HUES64 (cell line): ENCODE results near the gene LKAAEAR1. TPM values are rescaled to one million over a fixed set of nuclear protein-coding genes. Genes with fewer than 3 reads are reported as not detected.
"Not testable (repeated sequence)": the region's sequence is repeated elsewhere in the genome, so short reads cannot be mapped to it uniquely, and the experiment has no call there.

Experiments
- H3K27ac ChIP-seq: 2 replicates; pipeline ENCODE4 v1.7.0; 2013; ENCODE audit warnings: low read depth, low read length, inconsistent platforms
- H3K27me3 ChIP-seq: 2 replicates; pipeline ENCODE4 v1.6.1; 2013; ENCODE audit warnings: mild to moderate bottlenecking, low read length; ENCODE audit not compliant: insufficient read depth
- H3K36me3 ChIP-seq: 2 replicates; pipeline ENCODE4 v1.6.1; 2013; ENCODE audit warnings: mild to moderate bottlenecking, low read length; ENCODE audit not compliant: insufficient read depth
- H3K4me1 ChIP-seq: 2 replicates; pipeline ENCODE4 v1.6.1; 2013; ENCODE audit warnings: mild to moderate bottlenecking, low read length, moderate library complexity; ENCODE audit not compliant: insufficient read depth
- H3K4me3 ChIP-seq: 2 replicates; pipeline ENCODE4 v1.5.1; 2013; ENCODE audit warnings: mild to moderate bottlenecking, low read length, moderate library complexity
- H3K9ac ChIP-seq: 2 replicates; pipeline ENCODE4 v1.6.1; 2013; ENCODE audit warnings: mild to moderate bottlenecking, low read depth, low read length
- H3K9me3 ChIP-seq: 2 replicates; pipeline ENCODE4 v1.6.1; 2013; ENCODE audit warnings: low read depth, low read length; ENCODE audit not compliant: insufficient read depth
- WGBS: fragments of 150-250, 120-280 bp; methylation state at CpG from one replicate; pipeline ENCODE4 v1.1.7; 2013; ENCODE audit warnings: missing lambda C conversion rate; 5-methylcytosine and 5-hydroxymethylcytosine counted together
- polyA plus RNA-seq, 2 experiments: library from polyadenylated mRNA; stranded (reverse); fragments of 50-300 nt; gene quantifications; one replicate each; pipeline ENCODE4 v1.2.3, GENCODE V29; 2013

LKAAEAR1 gene
- polyA plus RNA-seq (2013, experiment 1 of 2) = 0.40 TPM
- polyA plus RNA-seq (2013, experiment 2 of 2) = not detected

- H3K27me3 ChIP-seq = peaks cover 62% of the 10 kb centered on the region
Measured at GRCh38 chr20:64083804-64084684, at the start of gene LKAAEAR1. TSS of gene LKAAEAR1 (minus strand) at chr20:64084398. CDS start at chr20:64084219, 179 bp downstream.

DNA sequence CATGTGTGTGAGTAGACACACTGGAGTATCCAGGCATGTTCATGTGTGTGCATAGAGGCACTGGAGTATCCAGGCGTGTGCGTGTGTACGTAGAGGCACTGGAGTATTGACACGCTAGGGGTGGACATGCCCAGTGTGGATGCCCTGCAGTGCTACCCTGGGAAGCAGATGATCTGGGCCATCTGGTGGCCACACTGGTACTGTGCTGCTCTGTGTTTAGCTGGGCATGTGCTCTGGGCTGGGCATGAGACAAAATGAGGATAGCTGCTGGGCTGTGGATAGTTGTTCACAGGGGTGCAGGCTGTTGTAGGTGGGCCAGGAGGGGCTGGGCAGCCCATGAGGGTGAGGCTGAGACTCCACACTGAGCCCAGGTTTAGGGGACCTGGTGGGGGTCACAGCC, 47.2 kb upstream of the LKAAEAR1 start:
- no peaks in the 10 kb centered on the region for H3K4me1 ChIP-seq
- H3K9ac ChIP-seq = no peak overlapping the region

More at GRCh38 chr20:64083804-64084684, at the start of gene LKAAEAR1:
- 3% methylated on average over 86 of the region's 86 CpGs for WGBS
- H3K4me1 ChIP-seq = peaks cover 6% of the 10 kb centered on the region
- peak within 1 kb of the TSS; percentile 64 for H3K4me3 ChIP-seq
- no peaks in the 10 kb centered on the region for H3K36me3 ChIP-seq
- H3K27ac ChIP-seq = no peak within 1 kb of the TSS
- peak within 1 kb of the TSS; percentile 66 for H3K9ac ChIP-seq
- H3K9me3 ChIP-seq = no peaks in the 10 kb centered on the region

GRCh38 chr20:64130876-64131275, 46.7 kb upstream of the LKAAEAR1 start:
- H3K9me3 ChIP-seq = no peaks in the 10 kb centered on the region
- no peaks in the 10 kb centered on the region for H3K27me3 ChIP-seq
- no peaks in the 10 kb centered on the region for H3K36me3 ChIP-seq
- no peak overlapping the region for H3K4me3 ChIP-seq
- 89% methylated on average over 10 of the region's 10 CpGs for WGBS
- no peak overlapping the region for H3K9ac ChIP-seq
- no peaks in the 10 kb centered on the region for H3K4me1 ChIP-seq
- no peak overlapping the region for H3K27ac ChIP-seq

More for the DNA sequence above, 47.2 kb upstream of the LKAAEAR1 start:
- Histone ChIP-seq H3K4me3 (no peak overlapping the region), H3K27me3 (no peaks in the 10 kb centered on the region), H3K27ac (no peak overlapping the region), H3K36me3 (no peaks in the 10 kb centered on the region), H3K9me3 (no peaks in the 10 kb centered on the region)
- 90% methylated on average over 4 of the region's 4 CpGs for WGBS

DNA sequence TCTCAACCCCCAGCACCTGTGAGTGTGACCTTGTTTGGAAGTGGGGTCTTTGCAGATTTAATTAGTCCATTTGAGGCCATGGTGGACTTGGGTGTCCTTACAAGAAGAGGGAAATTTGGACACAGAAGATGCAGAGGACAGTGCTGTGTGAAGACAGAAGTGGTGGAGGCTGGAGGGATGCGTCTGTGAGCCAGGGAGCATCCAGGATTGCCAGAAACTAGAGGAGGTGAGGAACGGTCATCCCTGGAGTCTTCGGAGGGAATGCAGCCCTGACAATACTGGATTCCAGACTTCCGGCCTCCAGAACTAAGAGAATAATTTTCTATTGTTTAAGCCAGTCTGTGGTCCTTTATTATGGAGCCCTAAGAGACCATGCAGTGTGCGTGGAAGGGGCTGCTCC, 46.1 kb upstream of the LKAAEAR1 start:
- H3K27ac ChIP-seq = no peak overlapping the region
- no peaks in the 10 kb centered on the region for H3K4me1 ChIP-seq
- no peaks in the 10 kb centered on the region for H3K36me3 ChIP-seq
- H3K9me3 ChIP-seq = no peaks in the 10 kb centered on the region
- 87% methylated on average over 5 of the region's 5 CpGs for WGBS
- no peak overlapping the region for H3K9ac ChIP-seq
- no peak overlapping the region for H3K4me3 ChIP-seq
- H3K27me3 ChIP-seq = no peaks in the 10 kb centered on the region

DNA sequence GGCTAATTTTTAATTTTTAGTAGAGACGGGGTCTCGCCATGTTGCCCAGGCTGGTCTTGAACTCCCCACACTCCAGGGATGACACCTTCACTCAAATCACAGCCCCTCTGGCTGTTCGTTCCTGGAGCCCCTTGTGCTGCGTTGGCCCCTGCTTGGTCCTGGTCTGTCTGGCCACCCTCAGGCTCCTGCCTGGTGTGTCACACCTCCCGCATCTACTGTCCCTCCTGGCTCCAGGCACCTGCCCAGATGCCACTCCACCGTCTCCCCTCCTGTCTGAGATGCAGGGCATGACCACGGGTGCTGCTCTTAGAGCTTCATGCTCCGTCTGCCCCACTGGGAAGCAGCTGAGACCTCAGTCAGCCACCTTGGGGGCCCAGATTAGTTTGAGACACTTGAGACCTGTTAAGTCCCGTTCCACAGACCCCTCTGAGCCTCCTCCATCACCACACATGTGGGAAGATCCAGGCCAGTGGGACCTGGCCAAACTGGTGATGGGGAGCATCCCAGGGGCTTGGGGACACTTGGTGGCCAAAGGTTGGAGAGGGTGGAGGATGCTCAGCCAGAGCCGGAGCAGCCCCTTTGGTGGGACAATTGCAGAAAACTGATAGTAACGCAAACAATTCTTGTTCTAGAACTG, 45.1 kb upstream of the LKAAEAR1 start:
- Histone ChIP-seq H3K9me3 (no peaks in the 10 kb centered on the region), H3K27ac (no peak overlapping the region), H3K4me1 (no peaks in the 10 kb centered on the region), H3K4me3 (no peak overlapping the region), H3K9ac (no peak overlapping the region), H3K27me3 (no peaks in the 10 kb centered on the region), H3K36me3 (no peaks in the 10 kb centered on the region)
- WGBS = 92% methylated on average over 11 of the region's 11 CpGs

DNA sequence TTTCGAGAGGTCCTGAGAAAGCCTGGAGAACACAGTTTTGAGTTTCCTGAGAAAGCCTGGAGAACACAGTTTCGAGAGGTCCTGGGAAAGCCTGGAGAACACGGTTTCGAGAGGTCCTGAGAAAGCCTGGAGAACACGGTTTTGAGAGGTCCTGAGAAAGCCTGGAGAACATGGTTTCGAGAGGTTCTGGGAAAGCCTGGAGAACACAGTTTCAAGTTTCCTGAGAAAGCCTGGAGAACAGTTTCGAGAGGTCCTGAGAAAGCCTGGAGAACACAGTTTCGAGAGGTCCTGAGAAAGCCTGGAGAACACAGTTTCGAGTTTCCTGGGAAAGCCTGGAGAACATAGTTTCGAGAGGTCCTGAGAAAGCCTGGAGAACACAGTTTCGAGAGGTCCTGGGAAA, 39.3 kb upstream of the LKAAEAR1 start:
- H3K36me3 ChIP-seq, H3K9me3 ChIP-seq, H3K9ac ChIP-seq, H3K27me3 ChIP-seq, H3K4me3 ChIP-seq, H3K27ac ChIP-seq, H3K4me1 ChIP-seq: not testable (repeated sequence)
- 89% methylated on average over 11 of the region's 11 CpGs for WGBS

DNA sequence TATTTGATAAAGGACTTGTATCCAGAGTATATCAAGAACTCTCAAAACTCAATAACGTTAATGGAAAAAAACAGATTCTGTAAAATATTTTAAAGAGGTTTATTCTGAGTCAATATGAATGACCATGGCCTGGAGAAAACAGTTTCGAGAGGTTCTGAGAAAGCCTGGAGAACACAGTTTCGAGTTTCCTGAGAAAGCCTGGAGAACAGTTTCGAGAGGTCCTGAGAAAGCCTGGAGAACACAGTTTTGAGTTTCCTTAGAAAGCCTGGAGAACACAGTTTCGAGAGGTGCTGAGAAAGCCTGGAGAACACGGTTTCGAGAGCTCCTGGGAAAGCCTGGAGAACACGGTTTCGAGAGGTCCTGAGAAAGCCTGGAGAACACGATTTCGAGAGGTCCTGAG, 38.7 kb upstream of the LKAAEAR1 start:
- not testable (repeated sequence) for H3K36me3 ChIP-seq, H3K9ac ChIP-seq, H3K4me3 ChIP-seq, H3K4me1 ChIP-seq, H3K27ac ChIP-seq, H3K27me3 ChIP-seq, H3K9me3 ChIP-seq
- WGBS = 87% methylated on average over 11 of the region's 11 CpGs

GRCh38 chr20:64121586-64121985, 37.4 kb upstream of the LKAAEAR1 start:
- H3K36me3 ChIP-seq = no peaks in the 10 kb centered on the region
- WGBS = 92% methylated on average over 12 of the region's 12 CpGs
- no peaks in the 10 kb centered on the region for H3K27me3 ChIP-seq
- no peak overlapping the region for H3K9ac ChIP-seq
- no peaks in the 10 kb centered on the region for H3K4me1 ChIP-seq
- H3K27ac ChIP-seq = no peak overlapping the region
- no peaks in the 10 kb centered on the region for H3K9me3 ChIP-seq
- H3K4me3 ChIP-seq = no peak overlapping the region

- 77% methylated on average over 13 of the region's 14 CpGs for WGBS
- Histone ChIP-seq H3K4me1 (no peaks in the 10 kb centered on the region), H3K36me3 (no peaks in the 10 kb centered on the region), H3K9me3 (no peaks in the 10 kb centered on the region), H3K9ac (no peak overlapping the region), H3K27ac (no peak overlapping the region), H3K27me3 (no peaks in the 10 kb centered on the region), H3K4me3 (0 out of 2 replicates have a peak overlapping the region, but pooled peaks have one; percentile 15)
Measured at GRCh38 chr20:64119681-64120341, 35.6 kb upstream of the LKAAEAR1 start.

- H3K27ac ChIP-seq = no peak overlapping the region
- no peak overlapping the region for H3K4me3 ChIP-seq
- H3K9ac ChIP-seq = no peak overlapping the region
- H3K27me3 ChIP-seq = no peaks in the 10 kb centered on the region
- WGBS = 82% methylated on average over 8 of the region's 8 CpGs
- no peaks in the 10 kb centered on the region for H3K9me3 ChIP-seq
- H3K4me1 ChIP-seq = no peaks in the 10 kb centered on the region
- no peaks in the 10 kb centered on the region for H3K36me3 ChIP-seq
Measured at GRCh38 chr20:64119301-64119680, 35.1 kb upstream of the LKAAEAR1 start.

GRCh38 chr20:64117432-64117777, 33.2 kb upstream of the LKAAEAR1 start:
- H3K4me3 ChIP-seq, H3K9ac ChIP-seq, H3K36me3 ChIP-seq, H3K4me1 ChIP-seq, H3K27ac ChIP-seq, H3K27me3 ChIP-seq, H3K9me3 ChIP-seq: not testable (repeated sequence)
- WGBS = 92% methylated on average over 2 of the region's 6 CpGs
